GM04504 (cell line): ENCODE measurements around the gene SH3RF1.

Experiments used
- DNase-seq: peaks from one replicate; pipeline ENCODE4 v3.0.0-alpha.2; 2012; ENCODE audit warnings: low read depth

The SH3RF1 gene

GRCh38 chr4:169064296-169064695, 206.5 kb downstream of the SH3RF1 start:
- DNase-seq = no peak

GRCh38 chr4:169063441-169063840, 207.3 kb downstream of the SH3RF1 start:
- no peak for DNase-seq

GRCh38 chr4:169062897-169063244, 207.9 kb downstream of the SH3RF1 start:
- no peak for DNase-seq

DNA sequence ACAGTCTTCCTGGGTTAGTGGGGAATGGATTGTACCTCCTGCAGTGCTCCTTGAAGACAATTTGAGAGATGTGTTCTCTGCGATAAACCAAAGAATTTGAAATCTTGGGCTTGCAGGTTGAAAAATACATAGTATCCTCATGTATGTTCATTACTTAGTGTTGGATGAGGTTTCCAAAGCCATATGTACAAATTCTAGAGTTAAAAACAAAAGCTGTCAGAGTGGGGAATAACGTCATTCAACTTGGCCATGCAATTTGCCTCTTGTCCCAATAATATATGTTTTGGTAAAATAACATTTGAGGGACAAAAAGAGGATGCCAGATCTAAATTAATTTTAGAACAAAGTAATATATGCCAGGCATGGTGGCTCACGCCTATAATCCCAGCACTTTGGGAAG, 209.4 kb downstream of the SH3RF1 start:
- DNase-seq = no peak

DNA sequence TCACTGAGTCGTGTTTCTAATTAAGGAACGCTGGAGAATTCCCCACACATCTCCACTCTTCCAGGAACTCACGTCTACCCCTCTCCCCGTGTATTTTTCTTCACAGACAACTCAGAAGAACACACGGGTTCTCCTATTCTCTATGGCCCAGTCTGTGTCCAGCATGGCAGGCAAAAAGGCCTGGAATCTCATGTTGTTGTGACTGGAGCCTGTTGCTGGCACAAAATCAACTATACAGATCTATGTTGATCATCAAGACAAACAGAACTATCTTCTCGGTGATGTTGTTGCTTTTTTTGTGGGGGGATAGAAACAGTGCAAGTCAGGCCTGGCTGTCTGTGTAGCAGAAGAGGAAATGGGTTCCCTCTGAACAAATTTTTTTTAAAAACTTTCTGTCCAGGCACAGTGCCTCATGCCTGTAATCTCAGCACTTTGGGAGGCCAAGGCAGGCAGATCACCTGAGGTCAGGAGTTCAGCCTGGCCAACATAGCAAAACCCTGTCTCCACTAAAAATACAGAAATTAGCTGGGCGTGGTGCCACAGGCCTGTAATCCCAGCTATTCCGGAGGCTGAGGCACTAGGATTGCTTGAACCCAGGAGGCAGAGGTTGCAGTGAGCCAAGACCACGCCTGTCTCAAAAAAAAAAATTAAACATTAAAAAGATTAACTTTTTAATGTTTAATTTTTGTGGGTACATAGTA, 210.2 kb downstream of the SH3RF1 start:
- DNase-seq = no peak

DNA sequence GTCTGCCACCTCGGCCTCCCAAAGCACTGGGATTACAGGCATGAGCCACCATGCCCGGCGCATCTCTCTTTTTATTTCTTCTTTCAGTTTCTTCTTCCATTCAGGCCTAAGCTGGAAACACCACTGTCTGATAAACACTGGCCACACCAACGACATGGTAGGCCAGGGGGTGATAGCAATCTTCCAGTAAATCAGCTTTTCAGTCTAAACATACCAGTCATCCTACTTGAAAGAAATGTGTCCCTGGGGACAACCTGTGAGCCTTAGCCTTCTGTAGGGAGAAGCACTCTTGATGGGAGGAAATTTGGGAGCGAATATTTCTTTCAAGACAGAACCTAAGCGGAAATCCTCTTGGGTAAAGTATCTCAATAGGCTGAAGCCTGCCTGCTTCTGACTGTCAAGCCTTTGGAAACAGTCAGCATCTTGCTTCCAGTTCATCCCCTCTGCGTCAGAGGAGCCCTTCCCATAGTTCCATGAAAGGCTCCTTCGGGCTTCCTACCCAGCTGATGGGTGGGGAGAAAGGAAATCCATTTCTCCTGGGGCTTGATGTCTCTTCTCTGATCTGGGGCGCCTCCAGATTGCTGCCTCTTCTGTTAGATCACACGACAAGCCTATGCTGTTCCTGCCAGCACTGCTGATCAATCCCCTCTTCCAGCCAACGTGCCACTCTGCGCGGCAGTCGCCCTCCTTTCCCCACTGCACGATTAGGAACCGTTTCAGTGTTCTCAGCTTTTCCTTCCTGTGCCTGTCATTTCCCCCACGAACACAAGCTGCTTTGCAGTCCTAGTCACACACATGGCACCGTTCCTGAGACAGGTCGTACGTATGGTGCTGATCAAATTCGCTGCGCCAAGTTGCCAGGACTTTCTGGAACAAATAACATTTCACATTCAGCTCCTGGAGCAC, 211.2 kb downstream of the SH3RF1 start:
- no peak for DNase-seq

GRCh38 chr4:169058312-169058711, 212.4 kb downstream of the SH3RF1 start:
- DNase-seq = no peak

DNA sequence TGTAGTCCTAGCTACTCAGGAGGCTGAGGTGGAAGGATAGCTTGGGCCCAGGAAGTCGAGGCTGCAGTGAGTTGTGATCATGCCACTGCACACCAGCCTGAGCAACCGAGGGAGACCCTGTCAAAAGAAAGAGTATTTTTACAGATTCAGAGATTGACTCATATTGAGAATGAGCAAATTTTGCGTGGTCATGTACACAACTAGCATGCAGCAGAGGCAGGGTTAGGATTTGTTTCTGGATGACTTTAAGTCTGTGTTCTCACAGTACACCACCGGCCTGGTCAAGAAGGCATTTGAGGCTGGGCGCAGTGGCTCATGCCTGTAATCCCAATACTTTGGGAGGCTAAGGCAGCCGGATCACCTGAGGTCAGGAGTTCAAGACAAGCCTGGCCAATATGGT, 215.9 kb downstream of the SH3RF1 start:
- no peak for DNase-seq

- no peak for DNase-seq
These were observed 218.2 kb downstream of the SH3RF1 start for GRCh38 chr4:169052594-169052945.

DNA sequence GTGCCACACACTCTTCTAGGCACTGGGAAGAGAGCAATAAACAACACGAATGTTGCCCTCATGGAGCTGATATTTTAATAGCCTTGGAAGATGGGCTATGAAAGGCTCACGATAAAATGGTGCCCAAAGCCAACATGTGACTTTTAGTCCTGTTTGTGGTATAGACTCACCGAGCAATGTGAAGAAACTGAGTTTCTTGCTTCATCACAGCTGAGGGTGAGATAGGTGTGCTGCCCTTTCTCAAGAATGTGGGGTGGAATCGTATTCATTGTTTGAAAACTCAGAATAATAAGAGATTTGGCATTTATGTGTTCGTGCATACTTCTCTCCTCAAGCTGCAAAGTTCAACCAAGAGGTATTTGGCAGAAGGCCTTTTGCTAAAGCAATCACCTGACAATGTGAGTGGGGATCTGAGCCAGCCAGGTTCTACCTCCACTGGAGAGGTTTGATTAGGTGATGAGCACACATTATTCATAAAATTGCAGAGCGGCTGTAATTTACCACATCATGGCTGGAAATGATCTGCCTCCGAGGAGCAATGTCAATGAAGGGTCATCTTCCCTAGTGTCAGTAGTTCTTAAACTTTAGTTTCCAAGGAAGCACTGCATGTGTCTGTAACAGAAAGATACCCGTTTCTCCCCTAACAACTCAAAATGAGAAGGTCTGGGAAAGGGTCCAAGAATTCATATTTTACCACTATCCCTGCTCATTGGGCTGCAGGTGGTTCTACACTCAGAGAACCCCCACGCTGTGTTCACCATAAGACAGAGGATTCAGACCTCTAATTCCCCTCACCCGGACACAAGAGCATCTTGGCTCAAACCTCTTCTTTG, 218.8 kb downstream of the SH3RF1 start:
- DNase-seq = no peak

DNA sequence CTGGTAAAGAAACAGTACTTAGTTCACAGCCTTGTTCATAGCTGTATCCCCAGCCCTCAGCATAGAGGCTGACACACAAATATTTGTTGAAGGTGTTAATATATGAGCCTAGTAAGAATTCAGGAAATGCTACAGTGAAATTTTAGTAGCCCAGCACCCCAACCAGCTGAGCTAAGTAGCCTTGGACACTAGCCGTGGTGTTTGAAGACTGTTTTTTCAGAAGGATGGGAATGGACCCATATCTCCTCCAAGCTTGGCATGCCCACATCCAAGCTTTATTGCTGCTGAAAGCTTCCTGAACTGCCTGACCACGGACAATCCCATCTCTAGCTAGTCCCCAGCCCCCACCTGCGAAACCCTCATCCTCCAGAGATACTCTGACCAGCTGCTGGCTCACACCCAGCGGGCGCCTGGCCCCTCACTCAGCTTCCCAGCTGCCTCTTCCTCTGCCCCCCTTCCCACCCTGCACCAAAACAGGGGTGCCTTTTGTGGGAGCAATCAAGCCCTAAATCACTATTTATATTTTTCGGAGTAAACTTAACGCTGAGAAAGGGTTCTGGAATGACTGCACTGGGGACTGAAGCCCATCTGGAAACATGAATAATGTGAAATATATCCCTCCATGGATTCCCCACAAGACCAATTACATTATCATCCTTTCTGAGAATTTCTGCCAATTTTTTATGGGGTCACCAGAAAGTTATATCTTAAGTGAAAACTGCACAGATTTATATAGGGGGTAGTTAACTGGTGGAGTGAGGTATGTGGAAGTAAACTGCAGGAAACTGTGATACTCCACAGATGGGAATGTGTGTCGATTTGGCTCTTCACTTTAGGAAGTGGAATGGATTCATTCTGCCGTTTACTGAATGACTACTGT, 219.6 kb downstream of the SH3RF1 start:
- no peak for DNase-seq

DNA sequence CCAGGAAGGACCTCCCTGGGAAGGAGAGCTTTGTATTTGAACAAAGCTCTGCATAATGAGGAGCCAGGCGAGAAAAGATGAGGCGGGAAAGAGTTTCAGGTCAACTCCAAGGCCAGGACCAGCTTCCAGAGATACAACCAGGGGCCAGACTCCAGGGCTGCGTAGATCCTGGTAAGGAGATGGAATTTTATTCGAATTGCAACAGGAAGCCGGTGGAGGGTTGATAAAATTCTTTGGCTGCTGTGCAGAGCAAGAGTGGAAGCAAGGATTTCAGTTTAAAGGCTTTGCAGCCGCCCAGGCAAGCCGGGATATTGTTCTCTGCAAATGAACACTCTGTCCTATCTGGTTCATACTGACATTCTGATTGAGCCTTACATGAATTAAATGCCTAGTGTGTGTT, 220.5 kb downstream of the SH3RF1 start:
- DNase-seq = no peak

DNA sequence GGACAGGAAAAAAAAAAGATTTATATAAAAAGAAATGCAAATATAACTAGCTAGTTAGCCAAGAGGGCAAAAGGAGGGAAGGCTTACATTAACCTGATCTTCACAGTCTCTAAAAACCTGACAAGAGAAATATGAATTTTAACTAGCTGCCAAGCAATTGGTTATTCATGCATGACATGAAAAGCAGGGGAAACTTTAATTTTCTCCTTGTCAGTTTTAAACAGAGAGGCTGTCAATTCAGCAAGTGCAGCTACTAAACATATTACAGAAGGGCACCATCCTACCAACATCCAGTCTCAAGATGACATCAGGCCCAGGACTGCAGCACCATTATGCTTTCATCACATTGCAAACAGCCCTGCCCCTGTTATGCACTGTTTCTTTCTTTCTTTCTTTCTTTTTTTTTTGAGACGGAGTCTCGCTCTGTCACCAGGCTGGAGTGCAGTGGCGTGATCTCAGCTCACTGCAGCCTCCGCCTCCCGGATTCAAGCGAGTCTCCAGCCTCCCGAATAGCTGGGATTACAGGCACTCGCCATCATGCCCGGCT, 221.8 kb downstream of the SH3RF1 start:
- no peak for DNase-seq

GRCh38 chr4:169047956-169048355, 222.8 kb downstream of the SH3RF1 start:
- DNase-seq = no peak

DNA sequence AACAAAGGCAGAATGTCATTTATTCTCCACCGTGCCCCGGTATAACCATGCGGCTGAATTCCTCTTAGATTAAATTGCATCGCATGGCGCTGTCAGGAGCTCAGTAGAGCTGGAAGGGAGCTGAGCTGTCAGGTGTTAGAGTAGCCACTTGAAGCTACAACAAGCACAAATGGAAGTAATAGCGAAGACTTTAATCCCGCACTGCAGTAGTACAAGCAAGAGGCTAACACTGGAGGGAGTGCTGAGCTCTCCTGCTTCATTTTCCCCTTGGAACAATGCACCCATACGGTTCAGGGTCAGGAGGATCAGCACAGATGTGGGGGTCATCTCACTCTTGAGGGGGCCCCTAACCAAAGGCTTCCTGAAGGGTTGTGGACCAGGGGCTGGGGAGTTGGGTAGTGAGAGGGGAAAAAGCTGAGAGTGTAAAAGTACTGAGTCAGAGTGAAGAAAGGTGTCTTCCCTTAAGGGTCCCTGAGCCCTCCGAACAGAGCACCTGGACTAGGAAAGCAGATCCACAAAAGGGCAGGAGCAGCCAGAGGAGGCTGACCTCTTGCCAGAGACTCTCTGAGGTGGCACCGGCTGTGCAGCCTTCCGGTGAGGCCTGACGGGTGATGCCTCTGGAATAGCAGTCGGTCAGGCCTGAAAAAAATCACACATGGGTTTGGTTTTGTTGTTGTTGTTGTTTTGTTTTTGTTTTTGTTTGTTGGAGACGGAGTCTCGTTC, 224.7 kb downstream of the SH3RF1 start:
- no peak for DNase-seq

- no peak for DNase-seq
These were observed 225.9 kb downstream of the SH3RF1 start for GRCh38 chr4:169044714-169045447.
